ENCODE data around the gene BANF2. TPM values are rescaled to one million over a fixed set of nuclear protein-coding genes. Genes with fewer than 3 reads are reported as not detected.

The BANF2 gene
- polyA plus RNA-seq, 1 donor from 2014 or later: not detected

DNA sequence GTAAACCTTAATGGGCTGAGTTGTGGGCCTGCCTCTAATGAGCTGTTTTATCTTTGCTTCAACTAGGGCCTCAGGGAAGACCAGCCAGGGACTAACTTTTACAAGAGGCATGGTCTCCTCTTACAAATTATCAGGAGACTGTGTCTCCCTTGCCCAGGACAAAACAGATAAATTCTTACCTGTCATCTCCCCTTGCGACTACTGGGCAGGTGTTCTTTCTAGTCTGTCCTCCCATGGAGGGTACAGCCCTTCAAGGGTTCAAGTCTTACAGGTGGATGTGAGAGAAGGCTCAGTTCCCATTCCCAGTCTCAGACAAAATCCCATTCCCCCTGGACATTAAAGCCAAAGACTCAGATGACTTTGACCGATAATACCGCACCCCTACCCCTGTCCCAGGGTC, 31.3 kb upstream of the BANF2 start:
- H3K4me2 ChIP-seq (ENCODE audit: low read length): no peak overlapping the region
- no peaks in the 10 kb centered on the region for H3K9me2 ChIP-seq (ENCODE audit: insufficient read depth, low read length)
- H3F3A ChIP-seq (ENCODE audit: insufficient read depth, low read length, poor library complexity, severe bottlenecking): no peaks in the 10 kb centered on the region
- H4K20me1 ChIP-seq (ENCODE audit: insufficient read depth): no peaks in the 10 kb centered on the region
- H2AFZ ChIP-seq (ENCODE audit: low read depth, low read length): no peak overlapping the region
- H3K4me3 ChIP-seq (ENCODE audit: low read length): no peak overlapping the region
- no peaks in the 10 kb centered on the region for H3K79me2 ChIP-seq (replicated peaks; ENCODE audit: insufficient read depth, low read length)
- no peak overlapping the region for H3K9ac ChIP-seq (ENCODE audit: low read length)
- H3K36me3 ChIP-seq (ENCODE audit: insufficient read depth, low read length): no peaks in the 10 kb centered on the region
- H3K27ac ChIP-seq (ENCODE audit: low read length): no peak overlapping the region
- H3K27me3 ChIP-seq (ENCODE audit: insufficient read depth, low read depth, low read length): no peaks in the 10 kb centered on the region
- H3K9me3 ChIP-seq (ENCODE audit: low read length): no peaks in the 10 kb centered on the region
- no peak for TF ChIP-seq EZH2 (IDR thresholded peaks at IDR 0.05; ENCODE audit: borderline replicate concordance, insufficient read depth, low read length, poor library complexity, severe bottlenecking)
- TF ChIP-seq, protein P1, sequence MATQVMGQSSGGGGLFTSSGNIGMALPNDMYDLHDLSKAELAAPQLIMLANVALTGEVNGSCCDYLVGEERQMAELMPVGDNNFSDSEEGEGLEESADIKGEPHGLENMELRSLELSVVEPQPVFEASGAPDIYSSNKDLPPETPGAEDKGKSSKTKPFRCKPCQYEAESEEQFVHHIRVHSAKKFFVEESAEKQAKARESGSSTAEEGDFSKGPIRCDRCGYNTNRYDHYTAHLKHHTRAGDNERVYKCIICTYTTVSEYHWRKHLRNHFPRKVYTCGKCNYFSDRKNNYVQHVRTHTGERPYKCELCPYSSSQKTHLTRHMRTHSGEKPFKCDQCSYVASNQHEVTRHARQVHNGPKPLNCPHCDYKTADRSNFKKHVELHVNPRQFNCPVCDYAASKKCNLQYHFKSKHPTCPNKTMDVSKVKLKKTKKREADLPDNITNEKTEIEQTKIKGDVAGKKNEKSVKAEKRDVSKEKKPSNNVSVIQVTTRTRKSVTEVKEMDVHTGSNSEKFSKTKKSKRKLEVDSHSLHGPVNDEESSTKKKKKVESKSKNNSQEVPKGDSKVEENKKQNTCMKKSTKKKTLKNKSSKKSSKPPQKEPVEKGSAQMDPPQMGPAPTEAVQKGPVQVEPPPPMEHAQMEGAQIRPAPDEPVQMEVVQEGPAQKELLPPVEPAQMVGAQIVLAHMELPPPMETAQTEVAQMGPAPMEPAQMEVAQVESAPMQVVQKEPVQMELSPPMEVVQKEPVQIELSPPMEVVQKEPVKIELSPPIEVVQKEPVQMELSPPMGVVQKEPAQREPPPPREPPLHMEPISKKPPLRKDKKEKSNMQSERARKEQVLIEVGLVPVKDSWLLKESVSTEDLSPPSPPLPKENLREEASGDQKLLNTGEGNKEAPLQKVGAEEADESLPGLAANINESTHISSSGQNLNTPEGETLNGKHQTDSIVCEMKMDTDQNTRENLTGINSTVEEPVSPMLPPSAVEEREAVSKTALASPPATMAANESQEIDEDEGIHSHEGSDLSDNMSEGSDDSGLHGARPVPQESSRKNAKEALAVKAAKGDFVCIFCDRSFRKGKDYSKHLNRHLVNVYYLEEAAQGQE (IDR thresholded peaks at IDR 0.05; ENCODE audit: borderline replicate concordance): no peak

DNA sequence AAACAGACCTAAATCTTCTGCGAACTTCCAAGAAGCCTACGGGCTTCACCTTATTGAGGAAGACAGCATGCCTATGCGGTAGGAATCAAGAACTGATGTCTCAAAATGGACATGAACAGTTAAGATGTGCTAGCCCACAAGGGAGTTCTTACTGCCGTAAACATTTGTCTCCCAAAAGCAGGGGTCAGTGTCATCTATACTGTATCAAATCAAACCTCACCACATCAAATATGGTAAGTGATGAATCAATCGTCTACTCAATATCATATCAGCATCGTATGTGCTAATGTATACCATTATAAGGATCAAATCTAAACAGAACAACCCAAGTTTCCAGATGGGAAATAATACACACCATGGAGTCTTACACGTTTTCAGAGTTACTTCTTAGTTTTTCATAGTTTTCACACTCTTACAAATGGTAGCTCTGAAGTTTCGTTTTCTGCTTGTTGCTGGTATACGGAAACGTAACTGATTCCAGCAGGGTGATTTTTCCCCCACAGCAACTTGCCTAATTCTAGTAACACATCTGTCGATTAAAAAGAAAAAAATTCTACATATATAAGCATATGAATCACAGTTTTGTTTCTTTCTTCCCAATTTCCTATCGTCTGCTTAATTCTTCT, 30.3 kb upstream of the BANF2 start:
- H4K20me1 ChIP-seq (ENCODE audit: insufficient read depth): no peaks in the 10 kb centered on the region
- no peaks in the 10 kb centered on the region for H3K27me3 ChIP-seq (ENCODE audit: insufficient read depth, low read depth, low read length)

More for the DNA sequence above, 30.3 kb upstream of the BANF2 start:
- H3K27ac ChIP-seq (ENCODE audit: low read length): no peak overlapping the region
- no peak overlapping the region for H3K4me3 ChIP-seq (ENCODE audit: low read length)
- TF ChIP-seq, protein P1 (IDR thresholded peaks at IDR 0.05; ENCODE audit: borderline replicate concordance): no peak
- no peak for TF ChIP-seq POLR2AphosphoS5 (IDR thresholded peaks at IDR 0.05)
- no peak for TF ChIP-seq SMC3 (conservative IDR thresholded peaks at IDR 0.05; ENCODE audit: poor library complexity)
- TF ChIP-seq, protein P2, sequence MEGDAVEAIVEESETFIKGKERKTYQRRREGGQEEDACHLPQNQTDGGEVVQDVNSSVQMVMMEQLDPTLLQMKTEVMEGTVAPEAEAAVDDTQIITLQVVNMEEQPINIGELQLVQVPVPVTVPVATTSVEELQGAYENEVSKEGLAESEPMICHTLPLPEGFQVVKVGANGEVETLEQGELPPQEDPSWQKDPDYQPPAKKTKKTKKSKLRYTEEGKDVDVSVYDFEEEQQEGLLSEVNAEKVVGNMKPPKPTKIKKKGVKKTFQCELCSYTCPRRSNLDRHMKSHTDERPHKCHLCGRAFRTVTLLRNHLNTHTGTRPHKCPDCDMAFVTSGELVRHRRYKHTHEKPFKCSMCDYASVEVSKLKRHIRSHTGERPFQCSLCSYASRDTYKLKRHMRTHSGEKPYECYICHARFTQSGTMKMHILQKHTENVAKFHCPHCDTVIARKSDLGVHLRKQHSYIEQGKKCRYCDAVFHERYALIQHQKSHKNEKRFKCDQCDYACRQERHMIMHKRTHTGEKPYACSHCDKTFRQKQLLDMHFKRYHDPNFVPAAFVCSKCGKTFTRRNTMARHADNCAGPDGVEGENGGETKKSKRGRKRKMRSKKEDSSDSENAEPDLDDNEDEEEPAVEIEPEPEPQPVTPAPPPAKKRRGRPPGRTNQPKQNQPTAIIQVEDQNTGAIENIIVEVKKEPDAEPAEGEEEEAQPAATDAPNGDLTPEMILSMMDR (IDR thresholded peaks at IDR 0.05; ENCODE audit: poor library complexity, severe bottlenecking): no peak
- no peak for TF ChIP-seq EZH2 (IDR thresholded peaks at IDR 0.05; ENCODE audit: borderline replicate concordance, insufficient read depth, low read length, poor library complexity, severe bottlenecking)
- no peak for TF ChIP-seq TAF1 (IDR thresholded peaks at IDR 0.05; ENCODE audit: low read depth)
- TF ChIP-seq EP300 (conservative IDR thresholded peaks at IDR 0.05; ENCODE audit: poor library complexity, severe bottlenecking): no peak
- no peak for TF ChIP-seq RAD21 (conservative IDR thresholded peaks at IDR 0.05)
- TF ChIP-seq MXI1 (conservative IDR thresholded peaks at IDR 0.05; ENCODE audit: poor library complexity, severe bottlenecking): no peak
- H2AFZ ChIP-seq (ENCODE audit: low read depth, low read length): no peak overlapping the region
- H3F3A ChIP-seq (ENCODE audit: insufficient read depth, low read length, poor library complexity, severe bottlenecking): no peaks in the 10 kb centered on the region
- H3K79me2 ChIP-seq (replicated peaks; ENCODE audit: insufficient read depth, low read length): no peaks in the 10 kb centered on the region
- H3K9me2 ChIP-seq (ENCODE audit: insufficient read depth, low read length): no peaks in the 10 kb centered on the region
- no peak overlapping the region for H3K9ac ChIP-seq (ENCODE audit: low read length)
- H3K4me2 ChIP-seq (ENCODE audit: low read length): no peak overlapping the region
- no peaks in the 10 kb centered on the region for H3K36me3 ChIP-seq (ENCODE audit: insufficient read depth, low read length)
- no peaks in the 10 kb centered on the region for H3K9me3 ChIP-seq (ENCODE audit: low read length)

All from neural cell (in vitro differentiated cells).